HepG2 (cell line): ENCODE results near the gene PTPRN. TPM values are rescaled to one million over a fixed set of nuclear protein-coding genes. Genes with fewer than 3 reads are reported as not detected.
A peak's percentile ranks its signal among the peaks of the same experiment; 100 is the strongest.

Source experiments
- ATF4 ChIP-seq, 2 experiments: fragments of 450-650 bp in 1 of 2; sonication (generic) in 1 of 2; formaldehyde crosslinking; IDR thresholded peaks; 2 replicates each; pipeline versions ENCODE4 v1.5.0 to v1.8.0; 2020 to 2022; ENCODE audit warnings: mild to moderate bottlenecking in 1 of 2, missing genetic modification reagents in 1 of 2
- CENPX ChIP-seq: sonication (generic); formaldehyde crosslinking; IDR thresholded peaks from 2 replicates; pipeline ENCODE4 v1.9.0; 2021; ENCODE audit warnings: mild to moderate bottlenecking, missing genetic modification reagents, moderate library complexity
- EED ChIP-seq: sonication (generic); formaldehyde crosslinking; IDR thresholded peaks from 2 replicates; pipeline ENCODE4 v1.5.0; 2020; ENCODE audit warnings: mild to moderate bottlenecking, missing genetic modification reagents
- HIC2 ChIP-seq: sonication (generic); formaldehyde crosslinking; IDR thresholded peaks from 2 replicates; pipeline ENCODE4 v1.9.0; 2022; ENCODE audit warnings: low read depth, missing genetic modification reagents
- HNRNPUL1 ChIP-seq: fragments of 200-400 bp; formaldehyde crosslinking; IDR thresholded peaks from 2 replicates; pipeline ENCODE4 v1.6.1; 2017; ENCODE audit warnings: low read depth, mild to moderate bottlenecking, low read length, moderate library complexity
- PATZ1 ChIP-seq: sonication (generic); formaldehyde crosslinking; IDR thresholded peaks from 2 replicates; pipeline ENCODE4 v1.4.0; 2020; ENCODE audit warnings: missing genetic modification reagents
- PPARG ChIP-seq: conservative IDR thresholded peaks from 2 replicates; pipeline ENCODE4 v1.6.1; 2016; ENCODE audit warnings: missing biosample characterization, missing genetic modification reagents
- RAD21 ChIP-seq: fragments of 450-650 bp; formaldehyde crosslinking; IDR thresholded peaks from 2 replicates; pipeline ENCODE4 v1.5.0; 2020; ENCODE audit warnings: mild to moderate bottlenecking
- THRA ChIP-seq: sonication (generic); formaldehyde crosslinking; IDR thresholded peaks from 2 replicates; pipeline ENCODE4 v1.4.0; 2020; ENCODE audit warnings: missing genetic modification reagents, borderline replicate concordance
- ZBTB1 ChIP-seq: sonication (generic); formaldehyde crosslinking; IDR thresholded peaks from 2 replicates; pipeline ENCODE4 v1.4.0; 2020; ENCODE audit warnings: missing genetic modification reagents, borderline replicate concordance
- ZBTB10 ChIP-seq: sonication (generic); formaldehyde crosslinking; IDR thresholded peaks from 2 replicates; pipeline ENCODE4 v1.4.0; 2020; ENCODE audit warnings: missing genetic modification reagents, borderline replicate concordance
- ZBTB37 ChIP-seq: sonication (generic); formaldehyde crosslinking; IDR thresholded peaks from 2 replicates; pipeline ENCODE4 v1.4.0; 2020; ENCODE audit warnings: mild to moderate bottlenecking, missing genetic modification reagents
- ZNF180 ChIP-seq: sonication (generic); formaldehyde crosslinking; IDR thresholded peaks from 2 replicates; pipeline ENCODE4 v1.4.0; 2020; ENCODE audit warnings: low read depth, missing genetic modification reagents, borderline replicate concordance
- ZNF251 ChIP-seq: sonication (generic); formaldehyde crosslinking; IDR thresholded peaks from 2 replicates; pipeline ENCODE4 v1.9.0; 2021; ENCODE audit warnings: mild to moderate bottlenecking, missing genetic modification reagents
- ZNF501 ChIP-seq: sonication (generic); formaldehyde crosslinking; IDR thresholded peaks from 2 replicates; pipeline ENCODE4 v1.5.1; 2020; ENCODE audit warnings: mild to moderate bottlenecking, moderate library complexity, missing genetic modification reagents
- ZNF547 ChIP-seq: sonication (generic); formaldehyde crosslinking; IDR thresholded peaks from 2 replicates; pipeline ENCODE4 v1.5.1; 2020; ENCODE audit warnings: mild to moderate bottlenecking, missing genetic modification reagents
- ZNF720 ChIP-seq: sonication (generic); formaldehyde crosslinking; IDR thresholded peaks from 2 replicates; pipeline ENCODE4 v1.4.0; 2020; ENCODE audit warnings: missing genetic modification reagents
- polyA plus RNA-seq, 8 experiments: library from polyadenylated mRNA; depleted of rRNA in 3 of 8; stranded (reverse) in 7 of 8; unstranded in 1 of 8; fragments of >200 nt; fragmentation: Illumina TruSeq in 4 of 8; extraction: Trizol in 4 of 8; gene quantifications; 2 replicates each; pipeline versions ENCODE4 v1.2.1 to v1.2.3, GENCODE V29; 2011 to 2016; ENCODE audit warnings: low read depth in 4 of 8, missing spikeins in 1 of 8, mixed read lengths in 1 of 8; ENCODE audit not compliant: insufficient read depth in 1 of 8
- total RNA-seq, 5 experiments: library from RNA; depleted of rRNA; stranded (reverse); fragments of >200 nt; fragmentation: Illumina TruSeq; extraction: Trizol; gene quantifications; 2 replicates each; pipeline ENCODE4 v1.2.3, GENCODE V29; 2016; ENCODE audit warnings: low read depth in 1 of 5

PTPRN gene
- total and polyA plus RNA-seq, 2 of the 13 experiments (the other 11 are each of a cell fraction or from before 2014, with no cell fraction given): 0.26 TPM; not detected in 1

- peak; percentile 90; the same call in 1 of the 2 replicates for TF ChIP-seq HNRNPUL1
- no peak for TF ChIP-seq ZBTB10 (CRISPR knock-in tag)
- no peak for TF ChIP-seq ZNF180 (CRISPR knock-in tag)
- TF ChIP-seq RAD21 (CRISPR knock-in tag): peak; percentile 24; the same call in 1 of the 2 replicates
- TF ChIP-seq ZNF251: no peak
- TF ChIP-seq ZNF501 (CRISPR knock-in tag): peak; percentile 75; the same call in 1 of the 2 replicates
- TF ChIP-seq HIC2 (CRISPR knock-in tag): peak; percentile 97
- TF ChIP-seq ATF4 (CRISPR knock-in tag; IDR thresholded peaks at IDR 0.05): 0 out of 4 replicates have a peak, but pooled peaks of 1 of the 2 experiments have one; percentile 37
- peak; percentile 60 for TF ChIP-seq PPARG (CRISPR knock-in tag)
- peak; percentile 63; the same call in 1 of the 2 replicates for TF ChIP-seq ZNF547 (CRISPR knock-in tag)
- TF ChIP-seq THRA (CRISPR knock-in tag): peak; percentile 39
- TF ChIP-seq CENPX (CRISPR knock-in tag): no peak
- TF ChIP-seq ZBTB1 (CRISPR knock-in tag): no peak
- TF ChIP-seq EED (CRISPR knock-in tag): peak; percentile 68; the same call in 1 of the 2 replicates
- 0 out of 2 replicates have a peak, but pooled peaks have one; percentile 19 for TF ChIP-seq ZNF720 (CRISPR knock-in tag)
- peak; percentile 61; the same call in 1 of the 2 replicates for TF ChIP-seq PATZ1
- TF ChIP-seq ZBTB37 (CRISPR knock-in tag): no peak
These were observed 59.8 kb downstream of the PTPRN start (continued) for GRCh38 chr2:219249203-219249980.
